ENCODE data around the gene PRUNE1. TPM values are rescaled to one million over a fixed set of nuclear protein-coding genes. Genes with fewer than 3 reads are reported as not detected.

PRUNE1 gene
- total and polyA plus RNA-seq, 2 experiments from 2014 or later: 21.6 to 26.5 TPM

- Histone ChIP-seq H2AFZ (peak within 1 kb of the TSS; percentile 92), H4K20me1 (ENCODE audit: insufficient read depth, poor library complexity, severe bottlenecking) (peaks cover 19% of the 10 kb centered on the region)
Observed at GRCh38 chr1:151060007-151060656, 51.9 kb downstream of the PRUNE1 start, which contains the start of gene MLLT11. TSS of gene MLLT11 (plus strand) at chr1:151060397. CDS start at chr1:151067225, 6,828 bp downstream.

GRCh38 chr1:151060657-151061421, 52.6 kb downstream of the PRUNE1 start:
- 19% methylated on average over 4 of the region's 4 CpGs for WGBS (ENCODE audit: low lambda C conversion rate, missing lambda C conversion rate)
- Histone ChIP-seq H3K27ac (peak overlapping the region; percentile 100), H3K79me2 (peaks cover 95% of the 10 kb centered on the region), H3K4me2 (peak overlapping the region; percentile 96), H3K4me1 (ENCODE audit: insufficient read depth) (peaks cover 33% of the 10 kb centered on the region), H3K27me3 (no peaks in the 10 kb centered on the region), H3K36me3 (replicated peaks; ENCODE audit: insufficient read depth, low read depth) (no peaks in the 10 kb centered on the region), H3K9me2 (replicated peaks; ENCODE audit: insufficient read depth) (no peaks in the 10 kb centered on the region), H4K20me1 (ENCODE audit: insufficient read depth, poor library complexity, severe bottlenecking) (peaks cover 19% of the 10 kb centered on the region), H3K9me3 (ENCODE audit: low read depth) (no peaks in the 10 kb centered on the region), H2AFZ (peak overlapping the region; percentile 35), H3K4me3 (peak overlapping the region; percentile 99)
- DNase-seq (ENCODE audit: low spot score): no peak
- TF ChIP-seq EZH2phosphoT487 (IDR thresholded peaks at IDR 0.05; ENCODE audit: low read depth, severe bottlenecking, unreplicated experiment) (no peak), EZH2 (IDR thresholded peaks at IDR 0.05; ENCODE audit: borderline replicate concordance) (no peak), CTCF (IDR thresholded peaks at IDR 0.05; ENCODE audit: poor library complexity) (no peak)

More at GRCh38 chr1:151060007-151060656, 51.9 kb downstream of the PRUNE1 start, which contains the start of gene MLLT11:
- TF ChIP-seq CTCF (IDR thresholded peaks at IDR 0.05; ENCODE audit: poor library complexity): no peak
- no peak for TF ChIP-seq EZH2 (IDR thresholded peaks at IDR 0.05; ENCODE audit: borderline replicate concordance)
- no peak for TF ChIP-seq EZH2phosphoT487 (IDR thresholded peaks at IDR 0.05; ENCODE audit: low read depth, severe bottlenecking, unreplicated experiment)
- Histone ChIP-seq H3K27me3 (no peaks in the 10 kb centered on the region), H3K79me2 (peaks cover 95% of the 10 kb centered on the region), H3K4me1 (ENCODE audit: insufficient read depth) (peaks cover 37% of the 10 kb centered on the region), H3K9me3 (ENCODE audit: low read depth) (no peaks in the 10 kb centered on the region), H3K4me3 (peak within 1 kb of the TSS; percentile 99), H3K27ac (peak within 1 kb of the TSS; percentile 100), H3K4me2 (peak within 1 kb of the TSS; percentile 96), H3K9me2 (replicated peaks; ENCODE audit: insufficient read depth) (no peaks in the 10 kb centered on the region), H3K36me3 (replicated peaks; ENCODE audit: insufficient read depth, low read depth) (no peaks in the 10 kb centered on the region)
- DNase-seq (ENCODE audit: low spot score): peak; percentile 83
- 2% methylated on average over 15 of the region's 15 CpGs for WGBS (ENCODE audit: low lambda C conversion rate, missing lambda C conversion rate)

GRCh38 chr1:151061704-151062103, 53.5 kb downstream of the PRUNE1 start:
- H3K4me2 ChIP-seq: peak overlapping the region; percentile 96
- H4K20me1 ChIP-seq (ENCODE audit: insufficient read depth, poor library complexity, severe bottlenecking): peaks cover 10% of the 10 kb centered on the region
- DNase-seq (ENCODE audit: low spot score): no peak
- H3K9me3 ChIP-seq (ENCODE audit: low read depth): no peaks in the 10 kb centered on the region
- H2AFZ ChIP-seq: peak overlapping the region; percentile 35
- peak overlapping the region; percentile 100 for H3K27ac ChIP-seq
- H3K9me2 ChIP-seq (replicated peaks; ENCODE audit: insufficient read depth): no peaks in the 10 kb centered on the region
- no peak for TF ChIP-seq EZH2 (IDR thresholded peaks at IDR 0.05; ENCODE audit: borderline replicate concordance)
- TF ChIP-seq CTCF (IDR thresholded peaks at IDR 0.05; ENCODE audit: poor library complexity): no peak
- TF ChIP-seq EZH2phosphoT487 (IDR thresholded peaks at IDR 0.05; ENCODE audit: low read depth, severe bottlenecking, unreplicated experiment): no peak
- H3K27me3 ChIP-seq: no peaks in the 10 kb centered on the region
- peaks cover 95% of the 10 kb centered on the region for H3K79me2 ChIP-seq
- WGBS (ENCODE audit: low lambda C conversion rate, missing lambda C conversion rate): 52% methylated on average over 2 of the region's 2 CpGs
- peak overlapping the region; percentile 99 for H3K4me3 ChIP-seq
- H3K4me1 ChIP-seq (ENCODE audit: insufficient read depth): peaks cover 27% of the 10 kb centered on the region
- H3K36me3 ChIP-seq (replicated peaks; ENCODE audit: insufficient read depth, low read depth): no peaks in the 10 kb centered on the region
